ENCODE measurements around the gene TMEM14A. TPM values are rescaled to one million over a fixed set of nuclear protein-coding genes. Genes with fewer than 3 reads are reported as not detected.
"Not testable (repeated sequence)": the region's sequence is repeated elsewhere in the genome, so short reads cannot be mapped to it uniquely, and the experiment has no call there.

The TMEM14A gene
- total RNA-seq, 1 donor from 2014 or later: 25.0 TPM

DNA sequence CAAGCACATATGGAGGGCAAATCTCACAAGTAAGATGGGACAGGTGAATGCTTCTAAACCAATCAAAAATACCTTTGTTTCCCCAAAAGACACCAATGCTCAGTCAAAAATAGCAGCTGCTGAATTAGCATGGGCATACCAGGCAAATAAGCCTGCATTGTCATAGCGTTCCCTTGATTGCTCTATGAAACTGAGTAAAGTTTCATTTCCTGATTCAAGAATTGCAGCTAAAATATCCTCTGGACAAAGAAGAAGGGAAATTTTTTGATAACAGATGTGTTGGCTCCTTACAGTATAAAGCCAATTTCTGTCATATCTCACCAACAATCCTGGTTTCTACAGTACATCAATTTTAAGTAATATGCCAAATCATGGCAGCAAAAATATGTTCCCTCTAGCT, 3.3 kb upstream of the TMEM14A start:
- Mint-ChIP-seq H3K9me3 (no peaks in the 10 kb centered on the region), H3K4me3 (peak overlapping the region; percentile 17), H3K36me3 (ENCODE audit: low read depth) (peaks cover 12% of the 10 kb centered on the region), H3K4me1 (peaks cover 35% of the 10 kb centered on the region), H3K27me3 (ENCODE audit: low read depth) (no peaks in the 10 kb centered on the region), H3K27ac (ENCODE audit: unreplicated experiment) (no peak overlapping the region)
- TF ChIP-seq, protein P1, sequence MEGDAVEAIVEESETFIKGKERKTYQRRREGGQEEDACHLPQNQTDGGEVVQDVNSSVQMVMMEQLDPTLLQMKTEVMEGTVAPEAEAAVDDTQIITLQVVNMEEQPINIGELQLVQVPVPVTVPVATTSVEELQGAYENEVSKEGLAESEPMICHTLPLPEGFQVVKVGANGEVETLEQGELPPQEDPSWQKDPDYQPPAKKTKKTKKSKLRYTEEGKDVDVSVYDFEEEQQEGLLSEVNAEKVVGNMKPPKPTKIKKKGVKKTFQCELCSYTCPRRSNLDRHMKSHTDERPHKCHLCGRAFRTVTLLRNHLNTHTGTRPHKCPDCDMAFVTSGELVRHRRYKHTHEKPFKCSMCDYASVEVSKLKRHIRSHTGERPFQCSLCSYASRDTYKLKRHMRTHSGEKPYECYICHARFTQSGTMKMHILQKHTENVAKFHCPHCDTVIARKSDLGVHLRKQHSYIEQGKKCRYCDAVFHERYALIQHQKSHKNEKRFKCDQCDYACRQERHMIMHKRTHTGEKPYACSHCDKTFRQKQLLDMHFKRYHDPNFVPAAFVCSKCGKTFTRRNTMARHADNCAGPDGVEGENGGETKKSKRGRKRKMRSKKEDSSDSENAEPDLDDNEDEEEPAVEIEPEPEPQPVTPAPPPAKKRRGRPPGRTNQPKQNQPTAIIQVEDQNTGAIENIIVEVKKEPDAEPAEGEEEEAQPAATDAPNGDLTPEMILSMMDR (conservative IDR thresholded peaks at IDR 0.05): no peak
- no peak for DNase-seq (ENCODE audit: low read depth, low spot score)

DNA sequence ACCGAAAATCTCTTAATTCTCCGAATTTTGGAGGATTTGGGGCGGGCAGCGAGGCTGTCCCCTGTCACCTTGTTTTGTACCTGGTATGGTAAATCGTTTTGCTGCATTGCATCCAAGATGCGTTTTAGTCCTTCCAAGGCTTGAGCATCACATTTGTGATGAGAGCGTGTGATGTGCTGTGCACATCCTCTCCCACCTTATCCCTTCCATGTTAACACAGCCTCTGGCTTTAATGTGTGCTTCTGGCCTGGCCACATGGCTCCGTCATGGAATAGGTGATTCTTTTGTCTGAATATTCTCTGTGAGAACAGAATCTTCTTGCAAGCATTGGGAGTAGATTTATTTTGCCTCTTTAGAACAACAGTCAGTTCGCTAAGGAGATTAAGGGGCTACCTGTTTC, 763 bp downstream of the TMEM14A start:
- H3K27me3 Mint-ChIP-seq (ENCODE audit: low read depth): no peaks in the 10 kb centered on the region
- H3K4me3 Mint-ChIP-seq: peak overlapping the region; percentile 89
- TF ChIP-seq, protein P1 (conservative IDR thresholded peaks at IDR 0.05): no peak
- no peaks in the 10 kb centered on the region for H3K9me3 Mint-ChIP-seq
- H3K4me1 Mint-ChIP-seq: peaks cover 35% of the 10 kb centered on the region
- H3K36me3 Mint-ChIP-seq (ENCODE audit: low read depth): peaks cover 20% of the 10 kb centered on the region
- DNase-seq (ENCODE audit: low read depth, low spot score): no peak
- H3K27ac Mint-ChIP-seq (ENCODE audit: unreplicated experiment): no peak overlapping the region

DNA sequence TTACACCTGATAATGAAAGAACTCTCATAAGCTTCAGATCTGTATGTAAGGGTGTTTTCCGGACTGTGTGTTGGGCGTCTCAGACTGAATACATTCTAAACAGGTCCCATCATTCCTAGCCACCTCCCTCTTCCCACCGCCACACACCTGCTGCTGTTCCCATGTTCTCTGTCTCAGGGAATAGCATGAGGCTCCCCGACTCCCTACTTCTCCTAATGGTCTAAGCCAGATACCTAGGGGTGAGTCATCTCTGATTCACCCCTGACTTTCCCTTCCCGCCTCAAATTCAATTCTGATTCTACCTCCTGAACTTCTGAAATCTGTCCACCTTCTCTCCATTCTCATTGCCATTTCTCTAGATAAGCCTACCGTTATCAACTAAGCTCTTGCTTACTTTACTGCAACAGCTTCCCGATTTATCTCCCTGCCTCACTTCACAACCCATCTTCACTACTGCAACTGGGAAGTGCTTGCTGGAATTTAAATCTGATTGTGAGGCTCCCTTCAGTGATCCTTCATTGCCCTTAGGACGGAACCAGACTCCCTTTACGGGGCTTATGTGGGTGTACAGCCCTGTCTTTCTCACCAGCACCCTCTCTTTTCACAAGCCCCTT, 1.6 kb downstream of the TMEM14A start:
- H3K4me1 Mint-ChIP-seq: peaks cover 28% of the 10 kb centered on the region
- H3K27me3 Mint-ChIP-seq (ENCODE audit: low read depth): no peaks in the 10 kb centered on the region
- no peak for DNase-seq (ENCODE audit: low read depth, low spot score)
- TF ChIP-seq, protein P1 (conservative IDR thresholded peaks at IDR 0.05): no peak
- H3K9me3 Mint-ChIP-seq: no peaks in the 10 kb centered on the region
- H3K27ac Mint-ChIP-seq (ENCODE audit: unreplicated experiment): no peak overlapping the region
- peaks cover 16% of the 10 kb centered on the region for H3K36me3 Mint-ChIP-seq (ENCODE audit: low read depth)
- peak overlapping the region; percentile 89 for H3K4me3 Mint-ChIP-seq

DNA sequence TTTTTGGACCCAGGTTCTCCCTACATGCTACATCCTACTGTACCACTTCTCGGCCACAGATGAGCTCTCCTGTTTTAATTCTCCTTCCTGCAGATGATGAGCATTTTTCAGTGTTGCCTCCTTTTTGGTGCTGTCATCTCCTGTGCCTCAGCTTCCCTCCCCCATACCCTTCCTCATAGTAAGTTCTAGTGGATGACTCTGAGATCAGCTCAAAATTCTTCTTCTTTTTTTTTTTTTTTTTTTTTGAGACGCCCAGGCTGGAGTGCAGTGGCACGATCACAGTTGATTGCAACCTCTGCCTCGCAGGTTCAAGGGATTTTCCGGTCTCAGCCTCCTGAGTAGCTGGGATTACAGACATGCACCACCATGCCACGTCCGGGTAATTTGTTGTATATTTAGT, 3.8 kb downstream of the TMEM14A start:
- no peak for DNase-seq (ENCODE audit: low read depth, low spot score)
- Mint-ChIP-seq H3K27me3 (ENCODE audit: low read depth) (no peaks in the 10 kb centered on the region), H3K36me3 (ENCODE audit: low read depth) (peaks cover 11% of the 10 kb centered on the region), H3K4me3 (peak overlapping the region; percentile 15), H3K27ac (ENCODE audit: unreplicated experiment) (no peak overlapping the region), H3K4me1 (peaks cover 23% of the 10 kb centered on the region), H3K9me3 (no peaks in the 10 kb centered on the region)
- TF ChIP-seq, protein P1 (conservative IDR thresholded peaks at IDR 0.05): no peak

DNA sequence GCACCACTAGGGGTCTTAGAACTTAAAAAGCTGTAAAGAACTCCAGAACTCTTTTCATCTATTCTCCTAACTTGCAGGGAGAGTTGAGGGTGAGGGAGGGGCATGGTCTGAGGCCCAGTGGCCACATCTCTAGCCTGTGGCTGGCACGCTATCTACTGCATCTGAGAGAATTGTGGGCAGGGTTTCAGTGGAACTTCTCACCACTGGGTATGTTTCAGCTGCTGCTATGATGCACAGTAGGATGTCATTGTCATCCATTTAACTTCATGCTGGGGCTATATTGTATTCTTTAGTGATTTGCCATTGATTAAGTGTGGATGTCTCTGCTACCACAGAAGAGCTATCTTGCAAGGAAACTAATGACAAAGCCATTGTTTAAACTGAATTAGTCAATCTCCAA, 4.5 kb downstream of the TMEM14A start:
- Mint-ChIP-seq H3K27me3 (ENCODE audit: low read depth) (no peaks in the 10 kb centered on the region), H3K4me1 (peaks cover 23% of the 10 kb centered on the region), H3K9me3 (no peaks in the 10 kb centered on the region), H3K36me3 (ENCODE audit: low read depth) (peaks cover 11% of the 10 kb centered on the region), H3K4me3 (no peak overlapping the region), H3K27ac (ENCODE audit: unreplicated experiment) (no peak overlapping the region)
- DNase-seq (ENCODE audit: low read depth, low spot score): no peak
- TF ChIP-seq, protein P1 (conservative IDR thresholded peaks at IDR 0.05): peak; percentile 1

DNA sequence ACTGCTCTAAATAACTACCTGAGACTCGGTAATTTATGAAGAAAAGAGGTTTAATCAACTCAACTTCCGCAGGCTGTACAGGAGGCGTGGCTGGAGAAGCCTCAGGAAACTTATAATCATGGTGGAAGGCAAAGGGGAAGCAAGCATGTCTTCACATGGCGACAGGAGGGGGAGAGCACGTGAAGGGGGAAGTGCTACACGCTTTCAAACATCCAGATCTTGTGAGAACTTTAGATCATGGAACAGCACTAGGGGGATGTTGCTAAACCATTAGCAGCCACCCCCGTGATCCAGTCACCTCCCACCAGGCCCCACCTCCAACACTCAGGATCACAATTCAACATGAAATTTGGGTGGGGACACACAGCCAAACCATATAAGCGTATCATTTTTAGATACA, 5.7 kb downstream of the TMEM14A start:
- not testable (repeated sequence) for H3K9me3 Mint-ChIP-seq; H3K27me3 Mint-ChIP-seq (ENCODE audit: low read depth); H3K27ac Mint-ChIP-seq (ENCODE audit: unreplicated experiment); DNase-seq (ENCODE audit: low read depth, low spot score); H3K4me3 Mint-ChIP-seq
- Mint-ChIP-seq H3K4me1 (peaks cover 25% of the 10 kb centered on the region), H3K36me3 (ENCODE audit: low read depth) (peaks cover 13% of the 10 kb centered on the region)

Data from neural crest cell (in vitro differentiated cells).